Breast epithelium (tissue), 4 donors: ENCODE data around the gene AXIN2. TPM values are rescaled to one million over a fixed set of nuclear protein-coding genes. Genes with fewer than 3 reads are reported as not detected.

Experiments used
- DNase-seq, 2 donors: peaks; one replicate each; pipeline ENCODE4 v3.0.0-alpha.2; 2019; ENCODE audit warnings: low spot score in 2 of 2
- H3K27ac ChIP-seq, 2 donors: fragments of 200-600 bp; sonication (generic) in 1 of 2; one replicate each; pipeline ENCODE4 v1.5.1; 2016 to 2019; ENCODE audit warnings: mild to moderate bottlenecking in 1 of 2
- H3K27me3 ChIP-seq, 2 donors: fragments of 200-600 bp; sonication (generic) in 1 of 2; one replicate each; pipeline versions ENCODE4 v1.5.1 to v1.6.0; 2017 to 2019; ENCODE audit warnings: control low read depth in 1 of 2, mild to moderate bottlenecking in 1 of 2
- H3K36me3 ChIP-seq: fragments of 200-600 bp; one replicate; pipeline ENCODE4 v1.5.1; 2019
- H3K4me1 ChIP-seq, 2 donors: fragments of 200-600 bp; sonication (generic); one replicate each; pipeline ENCODE4 v1.5.1; 2016 to 2019; ENCODE audit warnings: control low read depth in 1 of 2
- H3K4me3 ChIP-seq, 3 donors: fragments of 200-600 bp; sonication (generic); 1 replicate in 2 of 3; 2 replicates in 1 of 3; pipeline ENCODE4 v1.5.1; 2016 to 2019; ENCODE audit warnings: mild to moderate bottlenecking in 3 of 3, moderate library complexity in 2 of 3
- H3K9me3 ChIP-seq, 2 donors: fragments of 200-600 bp; sonication (generic) in 1 of 2; one replicate each; pipeline ENCODE4 v1.5.1; 2016 to 2019; ENCODE audit warnings: control low read depth in 1 of 2
- POLR2A ChIP-seq: fragments of 450-650 bp; IDR thresholded peaks from one replicate; pipeline ENCODE4 v1.6.1; 2016; ENCODE audit warnings: antibody characterized with exemption, mild to moderate bottlenecking, moderate library complexity
- POLR2AphosphoS5 ChIP-seq, 3 donors: sonication (generic); formaldehyde crosslinking; IDR thresholded peaks; one replicate each; pipeline ENCODE4 v1.6.1; 2017; ENCODE audit warnings: antibody characterized with exemption in 3 of 3
- intact Hi-C: fragments of 100-400 bp; cut with DNase I; formaldehyde crosslinking; loops from one replicate; pipeline ENCODE4 v1.15.1; 2023; ENCODE audit warnings: low total_unique reads
- total RNA-seq, 3 donors: library from RNA; depleted of rRNA; stranded (reverse); fragments of >200 nt; gene quantifications; one replicate each; pipeline ENCODE4 v1.1.0, GENCODE V29; 2016
- TF ChIP-seq, protein P1 (sequence below), 3 donors: fragments of 450-650 bp; IDR thresholded peaks; one replicate each; pipeline ENCODE4 v1.5.1; 2016 to 2017; ENCODE audit warnings: antibody characterized with exemption in 3 of 3, mild to moderate bottlenecking in 3 of 3, moderate library complexity in 3 of 3

Gene AXIN2
- total RNA-seq, 3 donors from 2014 or later: 8.3 to 13.1 (median 10.5) TPM

DNA sequence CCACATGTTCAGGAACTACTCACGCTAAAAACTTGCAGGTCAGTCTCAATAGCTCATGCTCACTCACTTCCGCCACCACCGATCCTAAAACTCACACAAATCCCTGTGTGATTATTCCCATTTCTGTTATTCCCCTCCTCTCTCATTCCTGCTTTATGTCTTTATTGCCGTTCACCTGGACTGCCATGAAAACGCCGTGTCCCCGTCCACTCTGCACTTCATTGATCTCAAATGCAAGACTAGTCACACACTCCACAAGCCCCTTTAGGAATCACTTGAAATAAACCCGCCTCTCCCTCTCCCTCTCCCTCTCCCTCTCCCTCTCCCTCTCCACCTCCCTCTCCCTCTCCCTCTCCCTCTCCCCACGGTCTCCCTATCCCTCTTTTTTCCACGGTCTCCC, 78.0 kb downstream of the AXIN2 start:
- TF ChIP-seq, protein P1, sequence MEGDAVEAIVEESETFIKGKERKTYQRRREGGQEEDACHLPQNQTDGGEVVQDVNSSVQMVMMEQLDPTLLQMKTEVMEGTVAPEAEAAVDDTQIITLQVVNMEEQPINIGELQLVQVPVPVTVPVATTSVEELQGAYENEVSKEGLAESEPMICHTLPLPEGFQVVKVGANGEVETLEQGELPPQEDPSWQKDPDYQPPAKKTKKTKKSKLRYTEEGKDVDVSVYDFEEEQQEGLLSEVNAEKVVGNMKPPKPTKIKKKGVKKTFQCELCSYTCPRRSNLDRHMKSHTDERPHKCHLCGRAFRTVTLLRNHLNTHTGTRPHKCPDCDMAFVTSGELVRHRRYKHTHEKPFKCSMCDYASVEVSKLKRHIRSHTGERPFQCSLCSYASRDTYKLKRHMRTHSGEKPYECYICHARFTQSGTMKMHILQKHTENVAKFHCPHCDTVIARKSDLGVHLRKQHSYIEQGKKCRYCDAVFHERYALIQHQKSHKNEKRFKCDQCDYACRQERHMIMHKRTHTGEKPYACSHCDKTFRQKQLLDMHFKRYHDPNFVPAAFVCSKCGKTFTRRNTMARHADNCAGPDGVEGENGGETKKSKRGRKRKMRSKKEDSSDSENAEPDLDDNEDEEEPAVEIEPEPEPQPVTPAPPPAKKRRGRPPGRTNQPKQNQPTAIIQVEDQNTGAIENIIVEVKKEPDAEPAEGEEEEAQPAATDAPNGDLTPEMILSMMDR (IDR thresholded peaks at IDR 0.05): no peak
- no peak for TF ChIP-seq POLR2AphosphoS5 (IDR thresholded peaks at IDR 0.05)
- H3K4me1 ChIP-seq: no peaks in the 10 kb centered on the region
- H3K9me3 ChIP-seq: no peaks in the 10 kb centered on the region
- no peaks in the 10 kb centered on the region for H3K27me3 ChIP-seq
- no peak overlapping the region for H3K4me3 ChIP-seq
- no peak for DNase-seq
- intact Hi-C loops: no loop called here
- no peaks in the 10 kb centered on the region for H3K36me3 ChIP-seq
- H3K27ac ChIP-seq: no peak overlapping the region

DNA sequence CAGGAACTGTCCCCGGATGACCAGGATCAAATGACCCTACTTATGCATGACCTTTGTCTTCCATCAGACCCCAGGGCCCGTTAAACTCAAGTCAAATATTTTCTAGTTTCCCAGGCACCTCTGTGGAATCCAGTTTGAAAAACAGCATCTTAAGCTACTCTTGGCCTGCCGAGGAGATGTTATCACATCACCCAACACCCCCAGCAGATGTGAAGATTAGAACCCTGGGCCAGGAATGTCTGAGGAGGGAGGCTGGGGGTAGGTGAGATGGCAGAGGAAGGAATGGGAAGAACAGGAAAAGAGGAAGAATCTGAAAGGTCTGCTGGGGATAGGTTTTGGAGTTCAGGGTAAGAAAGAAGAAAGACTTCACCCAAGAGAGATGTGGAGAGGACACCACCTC, 79.2 kb downstream of the AXIN2 start:
- intact Hi-C loops: no loop called here
- Histone ChIP-seq H3K4me1 (no peaks in the 10 kb centered on the region), H3K4me3 (no peak overlapping the region), H3K27ac (no peak overlapping the region), H3K9me3 (no peaks in the 10 kb centered on the region), H3K36me3 (no peaks in the 10 kb centered on the region), H3K27me3 (no peaks in the 10 kb centered on the region)
- TF ChIP-seq POLR2AphosphoS5 (IDR thresholded peaks at IDR 0.05): no peak
- TF ChIP-seq, protein P1 (IDR thresholded peaks at IDR 0.05): no peak
- no peak for TF ChIP-seq POLR2A
- DNase-seq: no peak

DNA sequence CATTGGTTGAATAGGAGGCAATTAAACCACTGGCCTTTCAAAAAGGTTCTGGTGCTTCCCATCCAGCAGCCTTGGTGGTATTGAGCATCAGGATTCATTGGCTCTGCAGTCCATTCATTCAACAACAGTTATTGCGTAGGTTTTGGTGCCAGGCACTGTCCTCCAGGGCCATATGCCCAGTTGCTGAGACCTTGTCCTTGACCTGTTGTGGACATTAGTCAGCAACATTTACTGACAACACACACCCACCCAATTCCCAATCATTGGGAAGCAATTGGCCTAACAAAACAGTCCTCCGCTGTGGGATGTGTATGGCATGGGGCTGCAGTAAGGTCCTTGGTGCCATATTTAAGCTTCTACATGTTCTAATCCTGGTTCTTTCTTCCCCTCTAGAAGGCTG, 82.2 kb downstream of the AXIN2 start:
- Histone ChIP-seq H3K9me3 (no peaks in the 10 kb centered on the region), H3K36me3 (no peaks in the 10 kb centered on the region), H3K27ac (no peak overlapping the region), H3K4me3 (no peak overlapping the region), H3K4me1 (no peaks in the 10 kb centered on the region), H3K27me3 (no peaks in the 10 kb centered on the region)
- TF ChIP-seq POLR2A (no peak), POLR2AphosphoS5 (IDR thresholded peaks at IDR 0.05) (no peak)
- TF ChIP-seq, protein P1 (IDR thresholded peaks at IDR 0.05): no peak
- intact Hi-C loops: no loop called here
- DNase-seq: no peak
